Sigmoid colon (tissue), 7 donors: ENCODE data around the gene LXN. TPM values are rescaled to one million over a fixed set of nuclear protein-coding genes. Genes with fewer than 3 reads are reported as not detected.

Experiments used
- DNase-seq: peaks from one replicate; pipeline ENCODE4 v3.0.0-alpha.2; 2019
- H3K27ac ChIP-seq, 4 donors: fragments of 200-600 bp; sonication (generic); one replicate each; pipeline ENCODE4 v1.5.1; 2016 to 2019; ENCODE audit warnings: mild to moderate bottlenecking in 1 of 4
- H3K27me3 ChIP-seq, 3 donors: fragments of 200-600 bp; sonication (generic); one replicate each; pipeline ENCODE4 v1.5.1; 2019; ENCODE audit warnings: mild to moderate bottlenecking in 1 of 3
- H3K36me3 ChIP-seq, 4 donors: fragments of 200-600 bp; sonication (generic); one replicate each; pipeline ENCODE4 v1.5.1; 2016 to 2019
- H3K4me1 ChIP-seq, 4 donors: fragments of 200-600 bp; sonication (generic); one replicate each; pipeline ENCODE4 v1.5.1; 2017 to 2019
- H3K4me3 ChIP-seq, 4 donors: fragments of 200-600 bp; sonication (generic); one replicate each; pipeline ENCODE4 v1.5.1; 2017 to 2019; ENCODE audit warnings: mild to moderate bottlenecking in 2 of 4, moderate library complexity in 1 of 4
- H3K9me3 ChIP-seq, 4 donors: fragments of 200-600 bp in 3 of 4; sonication (generic) in 3 of 4; one replicate each; pipeline versions ENCODE4 v1.5.1 to v1.6.1; 2013 to 2019
- EP300 ChIP-seq, 4 donors: sonication (generic); formaldehyde crosslinking; IDR thresholded peaks; one replicate each; pipeline ENCODE4 v1.6.1; 2017; ENCODE audit warnings: antibody characterized with exemption in 4 of 4
- POLR2A ChIP-seq, 2 donors: fragments of 450-650 bp; IDR thresholded peaks; one replicate each; pipeline ENCODE4 v1.6.1; 2016; ENCODE audit warnings: antibody characterized with exemption in 2 of 2, mild to moderate bottlenecking in 2 of 2, moderate library complexity in 2 of 2
- POLR2AphosphoS5 ChIP-seq, 4 donors: sonication (generic); formaldehyde crosslinking; IDR thresholded peaks; one replicate each; pipeline ENCODE4 v1.6.1; 2017; ENCODE audit warnings: antibody characterized with exemption in 4 of 4
- WGBS, 2 donors: extraction: QIAGEN DNeasy Blood & Tissue Kit; methylation state at CpG; one replicate each; pipeline ENCODE4 v1.1.7; 2013; 5-methylcytosine and 5-hydroxymethylcytosine counted together
- intact Hi-C: fragments of 100-400 bp; cut with DNase I; formaldehyde crosslinking; loops from one replicate; pipeline ENCODE4 v1.15.1; 2023
- polyA plus RNA-seq, 3 donors: library from polyadenylated mRNA; stranded (reverse); fragments of 200-250 nt; gene quantifications; one replicate each; pipeline ENCODE4 v1.2.3, GENCODE V29; 2013
- total RNA-seq, 4 donors: library from RNA; depleted of rRNA; stranded (reverse); fragments of >200 nt; gene quantifications; one replicate each; pipeline ENCODE4 v1.1.0, GENCODE V29; 2016
- TF ChIP-seq, protein P1 (sequence below), 4 experiments: fragments of 450-650 bp in 3 of 4; fragments of 200-600 bp in 1 of 4; IDR thresholded peaks; one replicate each; pipeline ENCODE4 v1.5.1; 2016 to 2019; ENCODE audit warnings: antibody characterized with exemption in 4 of 4, mild to moderate bottlenecking in 3 of 4, moderate library complexity in 2 of 4
- donor health status: healthy with polysubstance abuse.
- donor health status: Bipolar disorder and iron deficiency.
- donor health status: healthy.

The LXN gene
- total and polyA plus RNA-seq, 7 donors = 8.6 to 97.3 (median 13.2) TPM

DNA sequence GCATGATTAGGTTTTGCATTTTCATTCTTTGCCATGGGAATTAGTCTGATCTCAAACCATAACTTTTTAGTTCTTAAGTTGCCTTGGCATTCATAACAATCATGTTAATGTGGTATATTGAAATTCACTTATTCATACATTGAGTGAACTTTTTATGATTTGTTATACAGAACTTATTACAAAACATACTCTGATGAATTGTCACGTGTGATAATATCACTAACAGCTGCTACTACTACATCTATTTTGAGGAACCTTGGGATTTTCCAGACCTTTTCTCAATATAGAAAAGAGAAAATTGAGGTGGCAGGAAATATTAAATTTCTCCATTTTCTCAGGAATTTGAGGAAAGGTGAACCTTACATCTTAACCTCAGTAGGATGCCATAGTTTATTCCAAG, 9.2 kb downstream of the LXN start:
- no peak overlapping the region for H3K27ac ChIP-seq
- DNase-seq = no peak
- no peak overlapping the region for H3K4me3 ChIP-seq
- intact Hi-C loops = no loop called here
- H3K27me3 ChIP-seq = no peaks in the 10 kb centered on the region
- H3K9me3 ChIP-seq = no peaks in the 10 kb centered on the region
- H3K4me1 ChIP-seq = no peaks in the 10 kb centered on the region
- 94 to 96% methylated on average over 1 of the region's 1 CpG for WGBS, 2 donors
- TF ChIP-seq, protein P1, sequence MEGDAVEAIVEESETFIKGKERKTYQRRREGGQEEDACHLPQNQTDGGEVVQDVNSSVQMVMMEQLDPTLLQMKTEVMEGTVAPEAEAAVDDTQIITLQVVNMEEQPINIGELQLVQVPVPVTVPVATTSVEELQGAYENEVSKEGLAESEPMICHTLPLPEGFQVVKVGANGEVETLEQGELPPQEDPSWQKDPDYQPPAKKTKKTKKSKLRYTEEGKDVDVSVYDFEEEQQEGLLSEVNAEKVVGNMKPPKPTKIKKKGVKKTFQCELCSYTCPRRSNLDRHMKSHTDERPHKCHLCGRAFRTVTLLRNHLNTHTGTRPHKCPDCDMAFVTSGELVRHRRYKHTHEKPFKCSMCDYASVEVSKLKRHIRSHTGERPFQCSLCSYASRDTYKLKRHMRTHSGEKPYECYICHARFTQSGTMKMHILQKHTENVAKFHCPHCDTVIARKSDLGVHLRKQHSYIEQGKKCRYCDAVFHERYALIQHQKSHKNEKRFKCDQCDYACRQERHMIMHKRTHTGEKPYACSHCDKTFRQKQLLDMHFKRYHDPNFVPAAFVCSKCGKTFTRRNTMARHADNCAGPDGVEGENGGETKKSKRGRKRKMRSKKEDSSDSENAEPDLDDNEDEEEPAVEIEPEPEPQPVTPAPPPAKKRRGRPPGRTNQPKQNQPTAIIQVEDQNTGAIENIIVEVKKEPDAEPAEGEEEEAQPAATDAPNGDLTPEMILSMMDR (IDR thresholded peaks at IDR 0.05) = no peak
- TF ChIP-seq POLR2A (IDR thresholded peaks at IDR 0.05) (no peak), EP300 (IDR thresholded peaks at IDR 0.05) (no peak)
- H3K36me3 ChIP-seq = peaks cover 7 to 97% (median 22%) of the 10 kb centered on the region in 4 donors

DNA sequence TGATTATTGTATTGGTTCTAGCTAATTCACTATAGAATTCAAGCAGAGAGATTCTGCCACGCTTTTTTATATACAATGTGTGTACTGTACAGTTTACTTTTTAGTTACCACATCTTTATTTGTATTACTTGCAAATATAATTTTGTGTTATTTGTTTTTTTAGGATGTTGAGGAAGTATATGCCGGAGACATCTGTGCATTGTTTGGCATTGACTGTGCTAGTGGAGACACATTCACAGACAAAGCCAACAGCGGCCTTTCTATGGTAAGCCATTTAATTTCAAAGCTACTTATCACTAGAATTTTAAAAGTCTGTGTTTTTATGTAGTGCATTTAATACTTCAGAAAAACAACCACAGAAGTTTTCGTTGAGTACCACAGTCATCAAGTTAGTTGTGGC, 11.7 kb downstream of the LXN start:
- no peak for TF ChIP-seq POLR2A (IDR thresholded peaks at IDR 0.05)
- no peak for TF ChIP-seq POLR2AphosphoS5 (IDR thresholded peaks at IDR 0.05)
- no peak for TF ChIP-seq EP300 (IDR thresholded peaks at IDR 0.05)
- TF ChIP-seq, protein P1 (IDR thresholded peaks at IDR 0.05) = no peak
- Histone ChIP-seq H3K9me3 (no peaks in the 10 kb centered on the region), H3K4me3 (no peak overlapping the region), H3K36me3 (peaks cover 7 to 88% (median 26%) of the 10 kb centered on the region in 4 donors), H3K27me3 (no peaks in the 10 kb centered on the region), H3K27ac (no peak overlapping the region), H3K4me1 (no peaks in the 10 kb centered on the region)
- no peak for DNase-seq
- intact Hi-C loops = no loop called here
- 82 to 90% methylated on average over 4 of the region's 4 CpGs for WGBS, 2 donors

DNA sequence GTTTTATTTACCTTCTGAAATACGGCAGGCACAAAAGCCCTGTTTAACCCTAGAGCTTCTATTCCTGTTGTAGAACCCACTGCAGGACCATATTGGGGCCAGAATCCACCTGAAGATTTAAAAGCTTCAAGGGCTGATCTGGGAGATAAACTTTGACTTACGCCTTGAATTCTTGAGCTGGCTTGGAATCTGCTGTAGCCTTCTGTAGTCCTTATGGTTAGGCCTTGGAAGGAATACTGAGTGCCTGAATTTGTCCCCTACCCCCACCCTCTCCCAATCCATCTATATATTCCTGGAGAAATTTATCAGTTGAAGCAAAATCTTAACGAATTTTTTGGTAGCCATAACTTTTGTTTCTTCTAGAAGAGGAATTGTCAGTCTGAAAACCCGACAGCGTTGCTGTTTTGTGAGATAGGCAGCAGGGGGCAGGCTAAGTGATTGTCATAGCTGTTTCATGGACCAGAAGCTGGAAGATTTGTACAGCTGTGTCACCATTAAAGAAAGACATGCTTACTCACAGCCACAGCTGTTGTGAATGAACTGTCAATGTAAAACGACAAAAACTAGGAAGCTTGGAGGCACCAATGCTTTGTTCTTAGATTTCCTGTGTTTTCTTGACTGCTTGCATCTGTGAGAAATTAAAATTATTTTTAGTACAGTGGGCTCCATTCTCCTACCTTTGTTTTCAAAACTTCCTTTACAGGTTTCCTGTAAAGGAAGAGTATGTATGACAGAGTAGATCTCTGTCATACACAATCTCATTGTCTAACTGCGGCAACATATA, 12.8 kb downstream of the LXN start:
- Histone ChIP-seq H3K9me3 (no peaks in the 10 kb centered on the region), H3K27me3 (no peaks in the 10 kb centered on the region), H3K36me3 (peaks cover 7 to 88% (median 29%) of the 10 kb centered on the region in 4 donors), H3K27ac (peak overlapping the region in 1 of 4 donors; percentile 23), H3K4me1 (no peaks in the 10 kb centered on the region), H3K4me3 (no peak overlapping the region)
- peak; percentile 66 for DNase-seq
- intact Hi-C loops = loop anchor here (5.0 kb wide), 1 partner anchor 133 kb away; no protein-coding TSS in a partner anchor
- 41% methylated on average over 7 of the region's 7 CpGs for WGBS, 2 donors
- no peak for TF ChIP-seq EP300 (IDR thresholded peaks at IDR 0.05)
- TF ChIP-seq, protein P1 (IDR thresholded peaks at IDR 0.05) = peak; percentile 21 to 60 (median 42)

DNA sequence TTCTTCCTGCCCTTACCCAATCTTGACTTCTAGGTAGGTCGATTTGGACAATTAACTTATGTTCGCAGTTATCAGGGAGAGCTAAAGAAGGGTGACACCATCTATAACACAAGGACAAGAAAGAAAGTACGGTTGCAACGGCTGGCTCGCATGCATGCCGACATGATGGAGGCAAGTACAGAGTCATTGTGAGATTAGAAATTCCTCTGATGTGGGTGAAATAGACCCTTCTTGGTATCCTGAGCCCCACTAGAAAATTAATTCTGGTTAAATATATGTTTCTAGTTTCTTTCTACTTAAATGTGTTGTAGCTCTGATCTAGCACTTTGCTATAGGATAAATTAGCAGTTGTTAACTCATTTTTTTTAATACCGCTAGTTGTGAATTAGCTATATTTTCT, 13.6 kb downstream of the LXN start:
- no peaks in the 10 kb centered on the region for H3K4me1 ChIP-seq
- DNase-seq = no peak
- no peak for TF ChIP-seq POLR2AphosphoS5 (IDR thresholded peaks at IDR 0.05)
- TF ChIP-seq, protein P1 (IDR thresholded peaks at IDR 0.05) = no peak
- TF ChIP-seq EP300 (IDR thresholded peaks at IDR 0.05) = no peak
- TF ChIP-seq POLR2A (IDR thresholded peaks at IDR 0.05) = no peak
- H3K9me3 ChIP-seq = no peaks in the 10 kb centered on the region
- H3K36me3 ChIP-seq = peaks cover 7 to 88% (median 27%) of the 10 kb centered on the region in 4 donors
- H3K27me3 ChIP-seq = no peaks in the 10 kb centered on the region
- no peak overlapping the region for H3K4me3 ChIP-seq
- WGBS, 2 donors = 87 to 90% methylated on average over 7 of the region's 7 CpGs
- no peak overlapping the region for H3K27ac ChIP-seq
- intact Hi-C loops = loop anchor here (5.0 kb wide), 1 partner anchor 133 kb away; no protein-coding TSS in a partner anchor
